HTERT RPE-1 (cell line): ENCODE data around the gene BPIFA3.

Source experiments
- in situ Hi-C: fragments of 300-500 bp; cut with MboI; formaldehyde crosslinking; loops from 4 replicates; pipeline ENCODE4 v1.14.3; 2020; ENCODE audit warnings: low sequenced_read_pairs

Gene BPIFA3

GRCh38 chr20:33259371-33259770, 42.2 kb downstream of the BPIFA3 start:
- in situ Hi-C loops, result no loop called here

DNA sequence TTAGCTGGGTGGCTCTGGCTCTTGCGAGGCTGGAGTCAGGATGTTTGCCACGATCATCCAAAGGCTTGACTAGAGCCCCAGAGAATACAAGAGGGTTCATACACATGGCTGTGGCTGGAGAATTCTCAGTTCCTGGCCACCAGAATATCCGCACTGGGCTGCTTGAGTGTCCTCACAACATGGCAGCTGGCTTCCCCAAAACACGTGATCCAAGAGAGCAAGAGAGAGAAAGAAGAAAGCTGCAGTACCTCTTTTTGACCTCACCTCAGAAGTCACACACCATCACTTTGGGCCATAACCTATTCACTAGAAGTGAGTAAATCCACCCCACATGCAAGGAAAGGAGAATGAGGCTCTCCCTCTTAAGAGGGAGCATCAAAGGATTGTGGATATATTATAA, 44.3 kb downstream of the BPIFA3 start:
- in situ Hi-C loops, result no loop called here

DNA sequence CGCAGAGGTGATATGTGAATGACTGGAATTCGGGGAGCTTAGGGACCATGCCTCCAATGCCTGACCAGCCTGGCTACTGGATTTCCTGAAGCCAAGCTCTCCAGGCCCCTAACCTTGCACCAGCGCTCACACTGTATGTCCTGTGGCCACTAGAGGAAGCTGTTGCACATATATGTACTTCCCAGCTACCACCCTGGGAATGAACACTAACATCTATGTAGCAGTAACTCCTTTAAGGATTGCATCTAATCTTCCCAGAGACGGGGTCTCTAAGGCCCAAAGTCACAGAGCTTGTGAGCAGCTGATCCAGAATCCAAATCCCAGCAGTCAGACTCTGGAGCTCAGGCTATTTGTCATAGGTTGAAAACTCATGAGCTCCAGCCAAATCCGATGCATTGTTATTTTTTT, 45.5 kb downstream of the BPIFA3 start:
- in situ Hi-C loops, result no loop called here

DNA sequence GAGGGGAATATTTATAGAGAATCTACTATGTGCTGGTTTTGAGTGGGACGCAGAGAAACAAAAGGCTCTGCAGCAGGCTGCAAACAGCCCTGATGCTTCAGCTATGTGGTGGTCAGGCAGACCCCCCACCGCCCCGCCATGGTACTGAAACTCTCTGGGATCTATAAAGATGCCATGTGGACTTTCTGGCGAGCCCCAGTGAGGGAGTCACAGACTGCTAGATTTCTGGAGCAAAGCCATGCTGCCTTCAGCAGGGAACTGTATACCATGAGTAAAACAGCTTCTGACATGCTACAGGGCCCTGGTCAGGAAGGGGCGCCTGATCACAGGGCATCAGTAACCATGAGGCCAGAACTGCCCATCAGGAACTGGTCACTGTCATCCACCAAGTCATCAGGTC, 46.6 kb downstream of the BPIFA3 start:
- in situ Hi-C loops, result no loop called here

DNA sequence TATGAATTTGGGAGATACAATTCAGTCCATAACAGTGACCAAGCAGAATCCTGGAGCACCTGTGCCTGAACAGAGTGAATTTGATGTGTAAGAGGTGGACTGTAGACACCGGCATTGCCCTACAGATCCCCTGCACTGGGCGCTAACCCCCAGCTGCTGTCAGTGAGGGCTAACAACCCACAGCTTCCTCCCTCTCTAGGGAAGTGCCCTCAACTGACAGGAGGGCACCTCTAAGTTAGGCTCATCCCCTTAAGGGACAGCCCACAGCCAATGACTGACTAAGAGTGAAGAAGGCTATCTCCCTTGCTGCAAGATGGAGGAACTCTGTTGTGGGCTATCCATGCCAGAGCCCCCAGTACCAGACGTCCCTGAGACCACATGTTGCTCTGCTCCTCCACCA, 50.5 kb downstream of the BPIFA3 start:
- in situ Hi-C loops, result no loop called here

DNA sequence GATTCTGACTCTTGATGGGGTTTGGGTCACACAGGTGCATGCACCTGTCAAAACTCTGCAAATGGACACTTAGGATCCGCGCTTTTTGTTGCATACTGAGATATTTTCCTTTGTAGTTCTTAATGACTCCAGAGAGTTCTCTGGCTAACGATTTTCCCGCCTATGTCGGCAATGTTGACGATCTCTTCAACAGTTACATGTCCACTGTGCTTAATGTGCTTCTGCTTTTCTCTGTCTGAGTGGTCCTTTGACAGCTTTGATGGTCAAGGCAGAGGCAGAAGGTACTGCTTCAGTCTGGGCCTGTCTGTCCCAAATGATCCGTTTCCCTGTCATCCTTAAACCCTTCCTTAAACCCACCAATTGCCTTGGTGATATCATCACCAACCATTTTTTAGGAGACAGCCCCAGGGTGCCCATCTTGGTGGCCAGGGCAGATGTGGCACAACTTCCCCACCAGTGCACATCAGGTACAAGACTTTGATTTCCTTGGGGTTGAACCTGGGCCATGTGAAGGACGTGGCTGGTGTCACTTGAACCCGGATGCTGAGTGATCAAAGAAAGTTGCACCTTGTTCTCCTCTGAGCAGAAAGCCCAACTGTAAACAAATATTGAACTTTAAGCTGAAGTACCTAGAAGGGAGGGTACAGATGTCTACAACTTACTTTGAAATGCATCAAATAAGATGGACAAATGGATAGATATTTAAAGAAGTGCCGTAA, 55.2 kb downstream of the BPIFA3 start:
- in situ Hi-C loops, result no loop called here

- in situ Hi-C loops, result no loop called here
These were observed 56.1 kb downstream of the BPIFA3 start for GRCh38 chr20:33273117-33273851.

DNA sequence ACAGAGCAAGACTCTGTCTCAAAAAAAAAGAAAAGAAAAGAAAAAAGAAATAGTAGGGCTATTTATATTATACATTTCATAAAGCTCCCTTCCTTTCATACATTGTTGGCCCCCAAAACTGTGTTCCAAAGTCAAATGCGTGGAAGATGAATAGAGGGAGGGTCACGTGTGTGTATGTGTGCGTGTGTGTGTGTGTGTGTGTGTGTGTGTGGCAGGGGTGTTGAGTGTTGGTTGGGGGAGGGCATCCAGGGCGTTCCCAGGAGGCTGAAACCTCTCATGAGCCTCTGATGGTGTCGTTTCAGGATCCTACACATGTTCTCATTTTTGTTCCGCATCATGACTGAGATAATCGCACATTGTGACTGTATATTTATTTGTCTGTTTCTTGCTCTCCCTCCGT, 58.1 kb downstream of the BPIFA3 start:
- in situ Hi-C loops, result no loop called here

- in situ Hi-C loops, result no loop called here
These were observed 58.7 kb downstream of the BPIFA3 start for GRCh38 chr20:33275871-33276270.

- in situ Hi-C loops, result no loop called here
These were observed 59.4 kb downstream of the BPIFA3 start for GRCh38 chr20:33276303-33277113.
